PC-9 (cell line): ENCODE results near the gene BUD23.

ENCODE experiments used
- EZH2 ChIP-seq: fragments of 200-600 bp; sonication (generic); IDR thresholded peaks from 2 replicates; pipeline ENCODE4 v1.8.0; 2017; ENCODE audit warnings: antibody characterized with exemption, low read depth
- TF ChIP-seq, protein P1 (sequence below): fragments of 200-600 bp; sonication (generic); conservative IDR thresholded peaks from 2 replicates; pipeline ENCODE4 v1.6.1; 2017; ENCODE audit warnings: mixed run types, antibody characterized with exemption, mild to moderate bottlenecking, moderate library complexity

DNA sequence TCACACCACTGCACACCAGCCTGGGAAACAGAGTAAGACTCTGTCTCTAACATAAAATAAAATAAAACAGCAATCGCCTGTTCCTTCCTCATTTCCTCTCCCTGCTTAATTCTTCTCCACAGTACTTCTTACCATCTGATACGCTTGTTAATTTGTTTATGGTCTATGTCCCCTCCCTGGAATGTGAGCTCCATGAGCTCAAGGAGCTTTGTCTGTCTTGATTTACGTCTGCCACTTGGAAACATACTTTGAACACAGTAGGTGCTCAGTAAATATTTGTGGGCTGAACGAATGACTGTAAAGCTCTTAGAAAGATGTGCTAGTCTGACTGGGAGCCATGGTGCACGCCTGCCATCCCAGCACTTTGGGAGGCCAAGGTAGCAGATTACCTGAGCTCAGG is 45.2 kb downstream of the BUD23 start:
- TF ChIP-seq, protein P1, sequence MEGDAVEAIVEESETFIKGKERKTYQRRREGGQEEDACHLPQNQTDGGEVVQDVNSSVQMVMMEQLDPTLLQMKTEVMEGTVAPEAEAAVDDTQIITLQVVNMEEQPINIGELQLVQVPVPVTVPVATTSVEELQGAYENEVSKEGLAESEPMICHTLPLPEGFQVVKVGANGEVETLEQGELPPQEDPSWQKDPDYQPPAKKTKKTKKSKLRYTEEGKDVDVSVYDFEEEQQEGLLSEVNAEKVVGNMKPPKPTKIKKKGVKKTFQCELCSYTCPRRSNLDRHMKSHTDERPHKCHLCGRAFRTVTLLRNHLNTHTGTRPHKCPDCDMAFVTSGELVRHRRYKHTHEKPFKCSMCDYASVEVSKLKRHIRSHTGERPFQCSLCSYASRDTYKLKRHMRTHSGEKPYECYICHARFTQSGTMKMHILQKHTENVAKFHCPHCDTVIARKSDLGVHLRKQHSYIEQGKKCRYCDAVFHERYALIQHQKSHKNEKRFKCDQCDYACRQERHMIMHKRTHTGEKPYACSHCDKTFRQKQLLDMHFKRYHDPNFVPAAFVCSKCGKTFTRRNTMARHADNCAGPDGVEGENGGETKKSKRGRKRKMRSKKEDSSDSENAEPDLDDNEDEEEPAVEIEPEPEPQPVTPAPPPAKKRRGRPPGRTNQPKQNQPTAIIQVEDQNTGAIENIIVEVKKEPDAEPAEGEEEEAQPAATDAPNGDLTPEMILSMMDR, result no peak
- no peak for TF ChIP-seq EZH2
